GM12875 (cell line): ENCODE data around the gene TRAF2.

ENCODE experiments used
- H3K4me3 ChIP-seq: one replicate; pipeline ENCODE4 v1.5.1; 2011; ENCODE audit warnings: low read depth, low read length, control low read depth
- CTCF ChIP-seq: IDR thresholded peaks from 2 replicates; pipeline ENCODE4 v1.5.1; 2011; ENCODE audit warnings: low read depth, mild to moderate bottlenecking, control low read depth, inconsistent platforms, low read length, moderate library complexity, borderline replicate concordance; ENCODE audit not compliant: insufficient read depth

The TRAF2 gene

GRCh38 chr9:136857166-136857565, 29.1 kb upstream of the TRAF2 start:
- no peak for TF ChIP-seq CTCF
- H3K4me3 ChIP-seq: no peak overlapping the region

GRCh38 chr9:136857581-136858412, 28.5 kb upstream of the TRAF2 start:
- no peak overlapping the region for H3K4me3 ChIP-seq
- TF ChIP-seq CTCF: no peak

GRCh38 chr9:136858452-136858843, 27.9 kb upstream of the TRAF2 start:
- no peak for TF ChIP-seq CTCF

GRCh38 chr9:136858844-136859757, 27.2 kb upstream of the TRAF2 start:
- H3K4me3 ChIP-seq: no peak overlapping the region
- TF ChIP-seq CTCF: no peak

More at GRCh38 chr9:136858452-136858843, 27.9 kb upstream of the TRAF2 start:
- no peak overlapping the region for H3K4me3 ChIP-seq

GRCh38 chr9:136860529-136860928, 25.8 kb upstream of the TRAF2 start:
- H3K4me3 ChIP-seq: no peak overlapping the region
- TF ChIP-seq CTCF: no peak

- no peak for TF ChIP-seq CTCF
- H3K4me3 ChIP-seq: no peak overlapping the region
Observed at GRCh38 chr9:136860933-136861873, 25.1 kb upstream of the TRAF2 start.
